Stimulated activated CD4-positive, alpha-beta T cell treated with anti-CD3 and anti-CD28 coated beads, Interleukin-2, amount 100 ng/mL, for 24 hours (primary cell): ENCODE results near the gene CDC45.

Experiments
- DNase-seq, 2 donors: peaks; one replicate each; pipeline ENCODE4 v3.0.0-alpha.2; 2020

Gene CDC45

DNA sequence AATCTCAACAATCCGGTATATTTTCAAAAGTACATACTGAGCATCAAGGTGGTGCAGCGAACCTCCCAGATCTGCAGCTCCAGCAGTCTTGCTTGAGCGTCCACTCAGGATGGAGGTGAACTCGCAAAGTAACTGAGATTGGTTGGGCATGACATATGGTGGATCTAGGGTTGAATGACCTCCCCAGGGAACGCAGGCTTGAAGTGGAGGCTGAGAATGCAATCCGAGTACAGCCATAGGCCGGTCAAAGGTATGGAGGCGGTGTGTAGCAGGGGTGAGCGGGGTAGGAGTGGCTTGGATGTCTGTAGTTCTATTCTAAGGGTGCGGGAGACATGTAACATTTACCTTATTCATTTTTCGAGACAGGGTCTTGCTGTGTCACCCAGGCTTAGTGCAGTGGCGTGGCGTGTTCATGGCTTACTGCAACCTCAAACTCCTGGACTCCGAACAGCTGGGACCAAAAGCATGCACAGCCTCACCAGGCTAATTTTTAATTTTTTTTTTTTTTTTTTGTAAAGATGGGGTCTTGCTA lies 31.6 kb upstream of the CDC45 start:
- DNase-seq = peak; percentile 17 to 31

DNA sequence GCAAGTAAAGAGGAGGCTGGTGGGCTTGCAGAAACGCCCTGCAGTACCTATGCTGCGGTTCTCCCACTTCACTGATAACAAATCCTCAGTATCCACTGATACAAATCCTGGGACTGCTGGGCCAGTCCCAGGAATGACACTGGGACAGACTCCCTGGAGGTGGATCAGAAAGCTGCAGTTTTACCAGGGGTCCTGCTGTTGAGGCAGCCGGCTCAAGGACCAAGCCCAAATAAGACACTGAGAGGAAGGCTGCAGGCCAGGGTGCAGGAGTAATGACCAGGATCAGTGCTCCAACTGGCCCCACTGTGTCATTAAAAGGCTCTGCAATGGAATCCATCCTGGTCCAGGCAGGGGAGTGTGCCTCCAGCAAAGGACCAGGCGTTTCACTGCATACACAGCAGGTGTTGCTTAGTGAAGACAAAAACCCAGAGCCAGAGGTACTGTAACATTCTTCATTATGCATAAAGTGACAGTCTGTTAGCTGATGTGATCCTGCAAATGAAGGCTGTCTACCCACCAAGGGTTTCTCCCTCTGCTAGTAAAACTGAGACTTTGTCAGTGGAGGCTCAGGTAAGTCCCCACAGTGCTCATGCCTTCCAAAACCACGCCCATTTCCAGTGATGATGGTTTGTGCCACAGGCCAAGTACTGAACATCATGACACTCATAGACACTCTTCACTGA lies 30.8 kb upstream of the CDC45 start:
- DNase-seq = peak; percentile 42 to 51

DNA sequence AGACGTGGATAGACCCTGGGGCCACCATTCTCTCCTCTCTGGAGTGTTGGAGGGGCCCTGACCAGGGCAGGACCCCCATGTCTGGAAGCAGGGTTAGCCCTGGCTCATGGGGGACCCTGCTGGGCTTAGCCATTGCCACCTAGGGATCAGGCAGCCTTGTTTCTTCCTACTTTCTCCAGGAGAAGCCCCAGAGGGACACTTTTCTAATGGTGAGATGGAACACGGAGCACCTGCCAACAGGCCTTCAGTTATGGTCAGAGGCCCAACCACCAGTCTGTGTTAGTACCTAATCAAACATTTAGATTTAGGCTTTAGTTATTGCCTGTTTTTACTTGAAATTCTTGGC lies 30.3 kb upstream of the CDC45 start:
- DNase-seq = no peak

DNA sequence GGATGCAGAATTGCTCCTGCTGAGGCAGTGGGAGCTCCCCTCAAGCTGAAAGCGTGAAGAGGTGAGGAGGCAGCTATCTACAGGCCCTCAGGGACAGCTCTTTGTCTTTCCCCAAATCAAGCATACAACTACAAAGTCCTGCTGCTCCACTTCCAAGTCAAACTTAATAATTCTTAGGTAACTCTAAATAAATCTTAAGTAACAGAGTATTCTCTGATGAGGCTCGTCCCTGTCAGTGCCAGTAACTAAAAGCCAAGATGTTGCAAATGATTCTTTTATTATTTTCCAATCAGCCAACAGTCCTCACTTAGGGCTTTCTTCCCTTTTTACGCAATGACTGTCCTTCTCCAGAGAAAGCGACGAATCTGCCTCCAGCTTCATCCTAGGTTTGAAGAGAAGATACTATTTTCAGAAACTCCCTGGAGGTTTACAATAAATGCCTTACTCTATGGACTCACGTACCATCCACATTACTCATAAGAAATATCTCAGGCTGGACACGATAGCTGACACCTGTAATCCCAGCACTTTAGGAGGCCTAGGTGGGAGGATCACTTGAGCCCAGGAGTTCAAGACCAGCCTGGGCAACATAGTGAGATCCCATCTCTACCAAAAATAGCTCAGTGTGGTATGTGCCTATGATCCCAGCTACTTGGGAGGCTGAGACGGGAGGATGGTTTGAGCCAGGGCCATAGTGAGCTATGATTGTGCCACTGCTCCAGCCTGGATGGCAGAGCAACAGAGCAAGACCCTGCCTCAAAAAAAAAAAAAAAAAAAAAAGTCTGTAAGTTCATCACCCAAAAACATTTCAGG lies 29.2 kb upstream of the CDC45 start:
- DNase-seq = no peak

DNA sequence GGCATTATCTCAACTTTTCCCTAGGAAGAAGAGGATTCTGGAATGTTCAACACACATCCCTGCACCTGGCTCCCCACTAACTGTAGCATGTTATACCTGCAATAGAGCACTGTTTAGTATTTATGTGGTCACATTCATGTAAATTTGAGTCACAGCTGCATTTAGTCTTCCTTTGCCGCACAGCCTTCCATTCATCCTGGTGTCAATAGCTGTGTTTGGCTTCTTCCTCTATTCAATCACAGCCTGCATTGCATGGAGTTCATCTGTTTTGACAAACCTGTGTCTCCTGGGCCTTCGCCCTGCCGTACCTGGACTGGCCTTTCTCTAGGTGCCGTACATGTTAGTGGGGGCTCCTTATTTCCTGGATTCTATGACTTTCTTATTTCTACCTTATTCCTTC lies 28.1 kb upstream of the CDC45 start:
- DNase-seq = no peak

DNA sequence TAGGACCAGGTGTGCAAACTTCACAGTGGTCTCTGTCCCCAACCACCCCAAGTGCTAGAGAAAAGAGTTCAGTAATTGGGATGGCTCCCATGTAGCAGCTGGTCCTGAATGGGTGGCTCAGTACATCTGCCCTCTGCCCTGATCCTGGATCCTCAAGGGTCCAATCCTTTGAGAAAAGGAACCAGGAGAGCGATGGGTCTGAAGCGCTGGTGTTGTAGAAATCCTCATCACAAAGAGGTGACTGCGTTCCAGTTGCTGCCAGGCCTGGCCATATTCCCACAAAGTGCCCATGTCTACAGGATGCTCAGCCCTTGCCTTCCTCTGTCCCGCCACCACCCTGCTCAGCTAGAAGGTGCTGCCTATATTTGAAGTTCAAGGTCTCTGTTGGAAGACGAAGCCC lies 26.0 kb upstream of the CDC45 start:
- DNase-seq = no peak

DNA sequence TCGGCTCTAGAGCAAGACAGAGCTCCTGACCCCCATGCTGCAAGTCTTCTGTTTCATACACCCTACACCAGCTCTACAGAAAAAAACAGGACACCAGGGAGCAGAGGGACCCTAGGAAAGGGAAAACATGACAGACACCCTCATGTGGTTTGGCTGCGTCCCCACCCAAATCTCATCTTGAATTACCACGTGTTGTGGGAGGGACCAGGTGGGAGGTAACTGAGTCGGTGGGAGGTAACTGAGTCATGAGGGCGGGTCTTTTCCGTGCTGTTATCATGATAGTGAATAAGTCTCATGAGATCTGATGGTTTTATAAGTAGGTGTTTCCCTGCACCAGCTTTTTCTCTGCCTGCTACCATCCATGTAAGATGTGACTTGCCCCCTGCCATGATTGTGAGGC lies 25.6 kb upstream of the CDC45 start:
- DNase-seq = no peak

DNA sequence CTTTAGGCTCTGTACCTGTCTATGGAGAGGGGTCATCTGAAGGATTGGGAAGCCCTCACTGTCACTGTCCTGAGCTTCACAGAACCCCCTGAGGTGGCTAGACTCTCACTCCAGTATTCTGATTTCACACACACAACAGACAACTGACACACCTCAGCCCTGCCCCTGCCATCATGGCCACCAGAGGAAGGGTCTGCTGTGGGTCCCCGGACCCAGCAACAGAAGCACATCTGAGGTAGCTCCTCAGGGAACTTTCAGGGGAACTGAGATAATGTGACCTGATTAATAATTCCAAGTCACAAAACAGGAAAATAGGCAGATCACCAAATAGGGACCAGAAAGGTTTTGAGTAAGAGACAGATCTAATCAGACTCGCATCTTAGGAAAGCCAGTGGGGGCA lies 24.7 kb upstream of the CDC45 start:
- DNase-seq = no peak

DNA sequence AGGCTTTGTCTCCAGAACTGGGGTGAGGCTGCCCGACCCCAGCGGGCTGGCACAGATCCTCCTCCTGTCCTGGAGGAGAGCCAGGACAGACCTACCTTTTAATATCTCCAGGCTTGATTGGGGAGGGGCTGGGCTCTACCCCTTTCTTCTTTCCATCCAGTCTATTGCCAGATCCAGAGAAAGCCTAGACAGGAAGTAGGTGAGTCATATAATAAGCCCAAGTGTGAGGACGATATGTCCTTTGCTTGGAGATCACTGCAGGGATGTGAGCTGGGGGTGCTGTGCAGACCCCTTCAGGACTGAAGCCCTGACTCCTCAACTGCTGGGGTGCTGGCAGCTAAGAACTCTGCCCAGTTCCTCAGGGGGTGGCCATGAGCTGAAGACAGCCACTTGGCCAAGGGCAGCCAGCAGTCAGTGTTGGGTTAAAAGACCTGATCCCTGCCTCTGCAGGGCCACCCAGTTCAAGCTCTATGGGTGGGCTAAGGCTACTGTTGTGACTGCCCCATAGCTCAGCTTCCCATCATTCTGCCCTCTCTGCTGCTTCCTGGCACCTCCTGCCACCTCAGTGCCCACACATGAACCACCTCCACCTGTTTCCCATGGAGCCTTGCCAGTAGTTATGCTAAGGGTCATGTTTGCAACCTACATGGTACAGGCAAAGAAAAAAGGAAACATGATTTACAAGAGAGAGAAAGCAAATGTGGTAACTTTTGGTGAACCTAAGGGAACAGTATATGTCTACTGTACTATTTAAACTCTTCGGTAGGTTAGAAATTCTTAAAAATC lies 23.9 kb upstream of the CDC45 start:
- DNase-seq = no peak

DNA sequence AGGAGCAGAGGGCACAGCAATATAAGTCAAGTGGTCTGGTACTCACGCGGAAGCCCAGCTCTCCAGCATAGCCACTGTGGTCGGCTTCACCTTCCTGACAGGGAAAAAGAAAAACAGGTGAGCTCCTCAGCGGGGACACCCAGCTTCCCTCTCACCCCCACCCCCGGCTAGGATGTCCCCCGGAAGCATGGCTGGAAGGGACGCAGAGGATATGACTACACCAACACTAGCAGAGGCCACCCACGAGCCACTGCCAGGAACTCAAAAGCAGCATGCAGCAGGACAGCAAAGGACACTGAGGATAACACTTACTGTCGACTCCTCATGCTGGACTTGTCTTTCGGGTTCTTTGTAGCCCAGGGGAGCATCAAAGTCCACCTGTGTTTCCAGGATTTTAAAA lies 23.2 kb upstream of the CDC45 start:
- DNase-seq = no peak

DNA sequence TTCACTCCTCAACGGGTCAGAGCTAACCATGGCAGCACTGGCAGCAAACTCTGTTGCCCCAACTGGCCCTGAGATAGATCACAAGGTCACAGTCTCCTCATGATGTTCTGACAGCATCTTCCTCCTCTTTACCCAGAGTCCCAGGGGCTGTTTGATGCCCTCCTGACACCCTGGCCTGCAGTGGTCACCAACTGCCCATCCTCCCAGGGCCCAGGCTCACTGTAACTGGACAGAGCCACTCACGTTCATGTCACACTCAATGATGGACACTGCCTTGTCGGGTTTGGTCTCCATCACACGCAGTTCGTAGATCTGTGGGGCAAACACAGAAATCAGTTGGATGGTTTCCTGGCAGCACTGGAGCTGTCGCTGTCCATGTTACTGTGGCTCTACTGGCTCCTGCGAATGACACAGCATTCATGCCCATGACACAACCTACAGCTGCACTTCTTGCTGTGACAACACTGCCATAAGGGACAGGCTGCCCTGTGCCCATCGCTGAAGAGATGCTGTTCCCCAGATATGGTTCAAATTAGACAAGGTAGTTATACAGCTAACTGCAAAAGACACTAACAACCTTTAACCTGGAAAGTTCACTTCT lies 21.8 kb upstream of the CDC45 start:
- no peak for DNase-seq

DNA sequence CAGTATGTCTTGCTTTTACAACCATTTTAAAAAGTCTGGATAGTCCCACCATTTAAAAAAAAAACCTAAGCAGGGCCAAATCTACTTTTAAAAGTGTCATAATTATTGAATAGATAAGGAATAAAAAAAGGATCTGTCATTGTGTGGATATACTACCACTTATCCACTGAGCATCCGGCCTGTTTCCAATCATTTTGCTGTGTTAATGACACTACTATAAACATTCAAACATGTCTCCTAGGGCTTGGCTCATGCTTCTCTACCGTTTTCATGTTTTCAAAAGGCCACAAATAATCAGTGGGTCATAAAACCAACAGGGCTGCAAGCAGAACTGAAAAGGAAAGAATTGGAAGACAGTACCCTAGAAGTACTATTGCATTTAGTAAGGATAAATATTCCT lies 19.7 kb upstream of the CDC45 start:
- no peak for DNase-seq

DNA sequence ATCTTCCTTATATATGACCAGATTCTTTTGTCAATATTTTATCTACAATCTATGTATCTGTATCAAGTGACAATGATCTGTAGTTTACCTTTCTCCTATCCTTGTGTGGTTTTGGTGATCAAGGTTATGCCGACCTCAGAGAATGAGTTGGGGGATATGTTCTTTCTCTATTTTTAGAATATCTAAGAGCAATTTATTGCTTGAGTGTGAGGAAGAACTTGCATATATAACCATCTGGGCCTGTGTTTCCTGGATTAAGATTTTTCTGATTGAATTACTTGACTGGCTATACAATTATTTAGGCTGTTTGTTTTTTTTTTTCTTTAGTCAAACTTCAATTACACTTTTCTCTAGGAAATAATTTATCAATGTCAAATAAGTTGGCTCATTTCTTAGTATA lies 18.2 kb upstream of the CDC45 start:
- no peak for DNase-seq

DNA sequence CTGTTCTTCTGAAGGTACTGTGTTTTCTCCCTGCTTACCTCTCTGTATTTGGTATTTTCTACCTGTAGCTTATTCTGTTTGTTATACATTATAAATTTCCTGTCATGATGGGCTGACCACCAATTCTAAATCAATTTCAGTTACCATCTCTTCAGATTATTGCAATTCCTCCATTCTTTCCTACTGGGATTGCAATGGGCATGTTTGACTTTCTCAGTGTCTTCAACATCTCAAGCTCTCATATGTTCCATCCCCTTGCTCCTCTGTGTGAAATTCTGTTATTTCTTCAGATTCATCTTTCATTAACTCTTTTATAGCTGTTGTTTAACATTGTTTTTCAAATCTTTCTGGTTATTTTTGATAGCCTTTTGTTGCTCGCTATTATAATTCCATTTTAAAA lies 16.7 kb upstream of the CDC45 start:
- DNase-seq = no peak

DNA sequence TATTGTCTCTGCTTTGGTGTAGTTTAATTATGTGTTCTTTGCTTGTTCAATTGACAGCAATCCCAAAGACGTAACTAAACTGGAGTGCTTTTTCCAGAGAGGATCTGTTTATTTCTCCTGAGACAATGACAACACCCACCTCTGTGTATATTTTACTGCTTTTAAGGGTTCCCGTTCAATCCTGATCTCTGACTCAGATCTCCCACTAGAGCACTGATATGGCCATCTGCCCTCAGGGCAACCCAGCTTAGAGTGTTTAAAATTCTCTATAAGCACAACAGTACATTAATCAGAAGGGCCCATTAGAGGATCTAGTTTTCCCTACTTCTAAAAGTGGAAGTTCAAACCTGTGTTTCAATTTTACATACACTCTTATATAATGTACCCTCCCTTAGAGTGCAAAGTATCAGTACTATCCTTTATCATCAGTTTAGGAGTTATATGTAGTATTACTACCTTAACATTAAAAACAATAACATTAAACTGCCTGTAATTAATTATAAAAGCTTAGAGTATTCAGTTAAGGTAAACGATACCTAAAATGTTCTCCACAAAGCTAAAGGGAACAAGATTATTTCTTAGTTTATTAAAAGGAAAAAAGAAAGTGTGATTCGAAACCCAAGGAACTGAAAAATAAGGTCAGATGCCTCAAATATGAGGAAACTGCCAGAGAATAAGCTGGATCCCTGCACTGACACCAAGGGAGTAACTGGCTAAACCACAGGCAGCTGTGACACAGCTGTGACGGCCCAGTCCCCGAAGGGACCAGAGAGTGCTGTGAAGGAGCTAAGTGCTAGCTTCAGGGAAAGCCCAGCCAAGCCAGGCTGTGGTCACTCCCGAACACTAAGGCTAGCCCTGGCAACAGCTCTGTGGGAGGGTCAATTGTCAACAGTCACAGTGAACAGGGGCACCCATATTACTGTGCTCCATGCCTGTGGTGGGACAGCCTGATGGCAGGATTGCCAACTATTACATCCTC lies 15.9 kb upstream of the CDC45 start:
- DNase-seq = no peak

DNA sequence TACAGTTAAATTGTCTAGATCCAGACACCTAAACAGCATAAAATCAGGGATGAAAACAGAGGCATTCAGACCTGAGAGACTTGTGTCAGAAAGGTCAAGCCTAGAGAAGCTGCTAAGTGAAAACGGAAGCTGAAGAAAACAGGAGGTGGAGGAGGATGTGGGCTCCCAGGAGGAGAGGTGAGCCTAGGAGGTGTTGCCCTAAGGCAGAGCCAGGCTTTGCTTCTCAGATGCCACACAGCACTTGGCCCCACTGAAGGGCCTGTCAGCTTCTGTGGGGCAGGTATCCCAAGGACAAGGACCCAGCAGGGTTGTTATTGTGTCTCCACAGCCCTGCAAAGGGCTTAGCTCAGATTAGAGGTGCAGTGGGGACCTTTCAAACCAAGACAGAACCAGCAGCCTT lies 15.2 kb upstream of the CDC45 start:
- no peak for DNase-seq

DNA sequence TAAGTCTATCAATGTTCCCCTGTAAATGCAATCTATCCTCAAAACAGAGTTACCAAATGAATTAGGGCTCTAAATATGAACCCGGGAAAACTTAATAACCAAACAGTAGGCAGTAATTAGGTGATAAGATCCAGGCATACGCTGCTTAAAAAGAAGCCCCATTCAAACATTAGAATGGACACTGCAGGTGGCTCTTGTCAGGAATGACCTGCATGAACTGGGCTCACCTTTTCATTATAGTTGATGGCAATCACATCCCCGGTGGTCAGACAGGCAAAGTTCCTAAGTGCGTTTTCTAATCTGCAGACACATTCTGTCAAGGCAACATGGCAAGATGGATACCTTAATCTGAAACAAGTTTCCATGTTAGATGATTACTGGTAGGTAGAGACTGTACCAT lies 14.7 kb upstream of the CDC45 start:
- no peak for DNase-seq

DNA sequence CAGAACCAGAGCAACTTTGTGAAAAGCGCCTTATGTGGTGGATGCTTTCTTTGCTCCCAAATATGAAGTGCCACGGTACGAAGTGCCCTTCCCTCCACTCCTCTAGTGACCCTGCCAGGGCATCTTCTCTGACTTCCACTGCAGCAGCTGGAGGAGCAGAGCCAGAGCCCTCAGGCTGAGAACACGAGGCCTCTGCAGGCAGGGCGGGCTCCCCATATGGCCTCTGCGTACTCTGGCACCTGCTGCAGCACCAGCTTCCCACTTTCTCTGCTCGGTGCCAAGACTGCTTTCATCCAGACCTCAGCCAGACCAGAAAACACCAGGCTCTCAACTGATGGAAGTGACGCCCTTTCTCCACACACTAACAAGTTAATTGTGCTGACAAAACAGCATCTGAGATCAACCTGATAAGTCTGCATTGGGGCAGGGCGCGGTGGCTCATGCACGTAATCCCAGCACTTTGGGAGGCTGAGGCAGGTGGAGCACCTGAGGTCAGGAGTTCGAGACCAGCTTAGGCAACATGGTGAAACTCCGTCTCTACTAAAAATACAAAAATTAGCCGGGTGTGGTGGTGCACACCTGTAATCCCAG lies 13.5 kb upstream of the CDC45 start:
- no peak for DNase-seq

DNA sequence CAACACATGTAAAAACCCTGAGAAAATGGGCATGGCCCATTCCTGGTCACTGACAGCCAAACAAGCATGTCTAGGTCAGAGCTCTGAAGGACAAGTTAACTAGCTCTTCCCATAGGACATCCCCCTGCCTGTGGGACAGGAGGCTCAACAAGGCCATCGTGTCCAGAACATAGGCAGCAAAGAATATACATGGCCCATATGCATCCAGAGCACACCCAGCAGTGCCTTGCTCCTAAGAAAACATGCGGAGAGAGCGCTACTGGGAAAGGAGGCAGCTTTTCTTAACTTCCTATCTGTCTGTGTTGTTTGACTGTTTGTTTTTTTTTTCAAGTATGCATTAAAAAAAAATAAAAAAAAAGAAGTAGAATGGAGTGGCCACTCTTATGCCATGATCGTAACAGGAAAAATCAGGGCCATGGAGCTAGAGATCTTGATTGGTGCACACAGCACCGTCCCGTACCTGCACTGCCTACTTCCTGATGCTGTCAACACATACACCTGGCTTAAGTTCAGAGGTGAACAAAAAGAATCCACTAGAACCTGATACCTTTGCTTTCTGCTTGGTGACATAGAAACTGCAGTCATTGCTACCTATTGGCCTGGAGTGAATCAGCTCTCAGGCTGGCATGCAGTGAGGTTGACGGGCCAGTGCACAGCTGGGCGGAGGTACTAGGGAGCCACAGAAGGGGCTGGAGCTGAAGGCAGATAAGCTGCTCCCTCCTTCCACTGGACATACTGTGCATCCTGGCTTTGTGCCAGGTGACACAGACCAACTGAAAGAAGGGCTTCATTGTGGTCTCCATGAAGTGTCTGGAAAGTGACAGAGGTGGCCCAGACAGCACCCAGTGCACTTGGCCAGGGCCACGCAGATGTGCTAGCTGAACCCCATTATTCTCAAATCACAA lies 12.6 kb upstream of the CDC45 start:
- no peak for DNase-seq

DNA sequence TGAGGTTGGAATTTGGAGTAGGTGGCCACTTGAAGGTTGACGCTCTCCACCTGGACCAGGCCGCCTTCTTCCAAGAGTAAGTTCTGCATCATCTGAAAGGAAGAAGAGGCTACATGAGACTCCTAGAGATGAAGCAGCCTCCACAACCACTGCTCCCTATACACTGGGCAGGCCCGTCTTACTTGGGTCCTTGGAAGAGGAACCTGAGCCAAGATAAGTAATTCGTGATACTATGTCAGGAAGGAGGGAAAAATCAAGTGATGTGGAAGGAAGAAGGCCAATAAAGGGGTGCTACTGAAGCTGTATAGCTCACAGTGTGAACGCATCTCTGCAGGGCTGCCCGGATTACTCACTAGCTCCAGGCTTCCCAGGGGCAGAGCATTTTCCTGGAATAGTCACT lies 11.8 kb upstream of the CDC45 start:
- no peak for DNase-seq

DNA sequence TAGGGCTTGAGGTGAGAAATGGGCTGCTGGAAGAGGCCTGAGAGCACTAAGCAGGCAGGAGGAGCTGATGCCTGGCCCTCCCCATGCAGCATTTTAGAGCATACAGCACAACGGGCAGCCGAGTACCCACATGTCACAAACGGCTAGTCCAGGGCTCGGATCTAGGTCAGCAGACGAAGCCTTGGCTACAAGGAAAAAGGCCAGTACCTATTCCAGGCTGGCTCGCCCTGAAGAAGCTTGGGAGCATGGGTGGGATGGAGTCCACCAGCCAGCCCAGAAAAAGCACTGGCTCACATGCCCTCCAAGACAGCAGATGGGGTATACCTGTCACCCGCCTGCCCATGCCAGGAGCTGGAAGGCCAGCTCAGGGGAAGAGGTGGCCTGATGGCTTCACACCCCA lies 10.3 kb upstream of the CDC45 start:
- DNase-seq = no peak
